COR-L47 (cell line): ENCODE results near the gene KLK6.
"Not testable (repeated sequence)": the region's sequence is repeated elsewhere in the genome, so short reads cannot be mapped to it uniquely, and the experiment has no call there.

Source experiments
- DNase-seq: peaks from one replicate; lab custom pipeline; 2025; lab: John Stamatoyannopoulos, UW

The KLK6 gene

DNA sequence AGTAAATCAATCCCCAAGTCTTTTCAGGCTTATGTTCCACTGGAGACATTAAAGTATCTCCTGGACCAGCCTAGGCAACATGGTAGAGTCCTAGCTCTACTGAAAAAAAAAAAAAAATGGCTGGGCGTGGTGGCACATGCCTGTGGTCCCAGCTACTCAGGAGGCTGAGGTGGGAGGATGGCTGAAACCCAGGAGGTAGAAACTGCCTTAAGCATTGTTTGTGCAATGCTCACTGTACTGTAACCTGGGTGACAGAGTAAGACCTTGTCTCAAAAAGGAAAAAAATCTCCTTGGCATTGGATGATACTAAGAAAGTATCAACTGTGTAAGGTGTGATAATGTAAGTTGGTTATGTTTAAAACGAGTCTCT is 23.3 kb upstream of the KLK6 start:
- no peak for DNase-seq

DNA sequence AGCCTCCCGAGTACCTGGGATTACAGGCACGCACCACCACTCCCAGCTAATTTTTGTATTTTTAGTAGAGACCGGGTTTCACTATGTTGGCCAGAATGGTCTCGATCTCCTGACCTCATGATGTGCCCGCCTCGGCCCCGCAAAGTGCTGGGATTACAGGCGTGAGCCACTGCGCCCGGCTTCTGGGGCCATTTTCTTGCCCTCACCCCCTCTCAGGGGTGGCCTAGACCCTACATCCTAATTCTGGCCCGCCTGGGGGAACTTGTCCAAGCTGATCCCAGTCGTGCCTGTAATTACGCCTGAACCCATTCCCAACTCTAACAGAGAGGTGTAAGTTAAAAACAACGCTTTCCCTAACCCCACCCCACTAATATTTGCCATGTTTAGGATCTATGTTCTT is 15.0 kb upstream of the KLK6 start:
- DNase-seq: not testable (repeated sequence)

DNA sequence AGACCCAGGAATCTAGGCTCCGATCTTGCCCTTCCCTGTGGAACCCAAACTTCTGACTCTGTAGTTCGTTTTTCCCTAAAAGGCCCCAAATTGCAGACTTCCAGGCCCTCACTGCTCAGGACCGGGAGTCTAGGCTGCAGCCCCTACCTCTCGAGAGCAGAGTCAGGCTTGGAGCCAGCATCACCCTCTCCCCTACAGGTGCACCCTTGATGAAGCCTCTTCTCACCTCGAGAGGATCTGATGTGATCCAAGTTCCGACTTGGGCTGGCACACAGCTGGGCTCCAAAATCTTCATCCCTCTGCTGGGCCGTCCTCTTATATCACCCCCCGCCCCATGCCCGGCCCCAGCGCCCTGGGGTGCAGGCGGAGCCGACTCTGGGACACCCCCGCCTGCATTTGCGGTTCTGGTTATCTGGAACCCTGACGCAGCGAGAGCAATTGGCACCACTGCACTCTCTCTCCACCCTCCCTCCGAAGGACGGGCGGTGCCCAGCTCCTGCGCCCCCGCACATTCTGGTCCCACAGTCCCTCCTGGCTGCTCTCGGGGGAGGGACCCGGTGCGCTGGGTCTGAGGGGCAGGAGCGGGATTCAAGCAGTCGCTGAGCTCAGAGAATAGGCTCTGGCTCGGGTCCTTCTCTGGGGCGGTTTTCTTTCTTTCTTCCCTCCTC is 14.4 kb upstream of the KLK6 start, which contains the start of gene KLK7:
Gene KLK7, minus strand, starts transcription at position 293 of the 668 bp plus-strand sequence. CDS start 1,518 bp downstream, outside the sequence.
- DNase-seq: no peak

DNA sequence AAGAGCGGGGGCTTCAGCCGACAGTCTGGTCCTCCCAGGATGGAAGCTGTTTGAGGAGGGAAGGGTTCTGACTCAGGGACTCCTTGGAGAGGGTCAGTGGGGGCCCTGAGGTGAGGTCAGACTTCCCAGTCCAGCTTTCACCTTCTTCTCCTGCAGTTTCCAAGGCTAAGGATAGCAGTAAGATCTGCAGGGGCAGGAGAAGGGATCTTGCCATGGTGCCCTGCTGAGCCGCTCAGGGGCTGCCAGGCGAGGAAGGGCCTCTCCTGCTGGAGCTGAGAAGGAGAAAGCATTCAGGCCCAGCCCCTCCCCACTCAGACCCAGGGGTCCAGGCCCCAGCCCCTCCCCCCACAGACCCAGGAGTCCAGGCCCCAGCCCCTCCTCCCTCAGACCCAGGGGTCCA is 12.8 kb upstream of the KLK6 start:
- DNase-seq: no peak

DNA sequence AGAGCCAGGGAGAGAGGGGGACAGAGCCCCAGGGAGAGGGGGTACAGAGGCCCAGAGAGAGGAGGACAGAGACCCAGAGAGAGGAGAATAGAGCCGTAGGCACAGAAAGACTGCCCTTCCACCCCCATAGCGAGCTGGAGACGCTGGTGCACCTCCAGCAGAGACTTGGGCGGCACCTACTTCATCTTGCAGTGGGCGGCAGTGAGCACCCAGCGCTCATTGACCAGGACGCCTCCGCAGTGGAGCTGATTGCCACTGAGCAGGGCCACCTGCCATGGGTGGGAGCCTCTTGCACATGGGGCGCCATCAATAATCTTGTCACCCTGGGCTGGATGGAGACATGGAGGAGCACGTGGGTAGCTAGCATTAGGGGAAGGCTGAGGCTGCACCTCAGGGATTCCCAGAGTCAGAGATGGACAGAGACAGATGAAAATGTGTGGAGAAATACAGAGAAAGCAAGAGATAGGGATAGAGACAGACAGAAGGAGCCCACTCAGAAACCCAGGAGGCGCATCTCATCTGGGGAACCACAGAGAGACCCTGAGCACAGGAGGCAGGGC is 12.3 kb upstream of the KLK6 start:
- DNase-seq: no peak

DNA sequence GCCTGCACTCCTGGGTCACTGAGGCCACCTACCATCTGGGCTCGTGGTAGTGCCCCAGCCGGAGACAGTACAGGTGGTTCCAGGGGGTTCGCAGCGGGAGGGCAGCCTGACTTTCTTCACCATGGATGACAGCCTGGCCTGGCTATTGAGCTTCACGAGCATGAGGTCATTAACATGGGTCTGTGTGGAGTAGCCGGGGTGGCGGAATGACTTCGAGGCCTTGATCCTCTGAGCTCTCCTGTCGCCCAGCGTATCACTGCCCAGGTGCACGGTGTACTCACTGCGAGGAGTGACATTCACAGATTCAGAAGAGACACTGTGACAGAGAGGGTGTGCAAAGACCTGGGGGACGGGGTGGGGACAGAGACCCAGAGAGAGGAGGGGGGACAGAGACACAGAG is 10.8 kb upstream of the KLK6 start:
- DNase-seq: no peak

DNA sequence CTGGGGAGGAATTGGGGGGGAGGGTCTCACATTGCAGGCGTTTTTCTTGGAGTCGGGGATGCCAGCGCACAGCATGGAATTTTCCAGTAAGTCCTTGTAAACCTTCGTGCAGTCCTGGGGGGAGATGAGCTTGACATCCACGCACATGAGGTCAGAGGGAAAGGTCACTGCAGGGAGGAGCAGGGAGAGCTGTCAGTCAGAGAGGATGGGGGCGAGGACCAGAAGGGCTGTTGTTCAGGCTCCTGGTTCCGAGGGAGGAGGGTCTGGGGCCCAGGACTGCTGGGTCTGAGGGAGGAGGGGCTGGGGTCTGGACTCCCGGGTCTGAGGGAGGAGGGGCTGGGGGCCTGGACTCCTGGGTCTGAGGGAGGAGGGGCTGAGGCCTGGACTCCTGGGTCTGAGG is 10.4 kb upstream of the KLK6 start:
- no peak for DNase-seq

DNA sequence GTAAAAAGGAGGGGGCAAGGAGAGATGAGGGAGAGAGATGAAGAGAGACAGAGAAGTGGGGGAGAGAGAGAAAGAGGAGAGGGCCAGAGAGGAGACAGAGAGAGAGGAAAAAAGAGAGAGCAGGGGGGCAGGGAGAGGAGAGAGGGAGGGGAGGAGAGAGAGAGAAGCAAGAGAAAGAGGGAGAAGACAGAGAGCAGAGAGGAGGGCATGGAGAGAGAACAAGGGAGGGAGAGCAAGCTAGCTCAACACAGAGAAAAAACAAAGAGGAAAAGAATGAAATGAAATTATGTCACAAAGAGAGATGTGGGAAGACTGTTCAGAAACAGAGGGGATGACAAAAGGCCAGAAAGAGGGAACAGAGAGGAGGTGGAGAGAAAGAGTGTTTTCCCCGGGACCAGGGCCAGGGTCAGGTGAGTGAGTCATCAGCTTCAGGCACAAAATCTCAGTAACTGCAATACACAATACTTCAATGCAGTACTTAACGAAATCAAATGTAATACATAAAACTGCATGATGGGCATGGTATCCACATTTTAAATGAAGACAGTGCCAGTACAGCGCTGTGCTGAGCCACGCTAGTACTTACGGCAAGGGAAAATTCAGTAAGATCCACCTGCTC is 9.5 kb upstream of the KLK6 start:
- no peak for DNase-seq

DNA sequence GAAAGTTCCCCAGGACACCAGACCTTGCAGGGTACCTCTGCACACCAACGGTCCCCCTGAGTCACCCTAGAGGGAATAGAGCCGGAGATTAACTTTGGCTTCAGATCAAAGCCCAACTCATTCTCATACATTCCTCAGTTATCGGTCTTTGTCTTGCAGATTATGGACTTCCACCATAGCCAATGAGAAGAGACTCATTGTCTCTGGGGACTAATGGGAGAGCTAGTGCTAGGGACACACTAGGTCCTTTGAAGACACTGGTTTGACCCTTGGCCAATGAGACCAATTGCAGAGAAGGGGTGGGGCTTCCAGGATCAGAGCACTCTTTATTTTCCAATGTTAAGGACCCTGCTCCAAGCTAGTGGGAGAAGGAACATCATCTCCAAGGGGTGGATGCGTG is 8.2 kb upstream of the KLK6 start:
- no peak for DNase-seq

DNA sequence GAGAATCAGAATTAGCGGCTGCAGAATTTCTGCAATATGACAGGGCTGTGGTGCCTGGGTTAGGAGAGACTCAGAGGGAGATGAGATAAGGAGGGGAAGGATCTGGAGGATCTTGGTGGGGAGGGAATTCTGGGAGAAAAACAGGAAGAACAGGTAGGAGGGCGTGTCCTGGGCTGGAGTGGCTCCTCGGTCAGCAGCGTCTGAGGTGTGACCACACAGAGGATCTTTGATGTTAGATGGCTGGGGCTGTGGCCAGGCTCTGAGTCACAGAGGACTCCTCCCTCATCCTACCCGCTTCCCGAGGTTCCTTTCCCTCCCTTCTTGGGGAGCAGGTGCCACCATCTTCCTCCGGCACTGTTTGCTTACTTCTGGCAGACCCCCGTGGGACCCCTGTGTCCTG is 6.4 kb upstream of the KLK6 start:
- no peak for DNase-seq

DNA sequence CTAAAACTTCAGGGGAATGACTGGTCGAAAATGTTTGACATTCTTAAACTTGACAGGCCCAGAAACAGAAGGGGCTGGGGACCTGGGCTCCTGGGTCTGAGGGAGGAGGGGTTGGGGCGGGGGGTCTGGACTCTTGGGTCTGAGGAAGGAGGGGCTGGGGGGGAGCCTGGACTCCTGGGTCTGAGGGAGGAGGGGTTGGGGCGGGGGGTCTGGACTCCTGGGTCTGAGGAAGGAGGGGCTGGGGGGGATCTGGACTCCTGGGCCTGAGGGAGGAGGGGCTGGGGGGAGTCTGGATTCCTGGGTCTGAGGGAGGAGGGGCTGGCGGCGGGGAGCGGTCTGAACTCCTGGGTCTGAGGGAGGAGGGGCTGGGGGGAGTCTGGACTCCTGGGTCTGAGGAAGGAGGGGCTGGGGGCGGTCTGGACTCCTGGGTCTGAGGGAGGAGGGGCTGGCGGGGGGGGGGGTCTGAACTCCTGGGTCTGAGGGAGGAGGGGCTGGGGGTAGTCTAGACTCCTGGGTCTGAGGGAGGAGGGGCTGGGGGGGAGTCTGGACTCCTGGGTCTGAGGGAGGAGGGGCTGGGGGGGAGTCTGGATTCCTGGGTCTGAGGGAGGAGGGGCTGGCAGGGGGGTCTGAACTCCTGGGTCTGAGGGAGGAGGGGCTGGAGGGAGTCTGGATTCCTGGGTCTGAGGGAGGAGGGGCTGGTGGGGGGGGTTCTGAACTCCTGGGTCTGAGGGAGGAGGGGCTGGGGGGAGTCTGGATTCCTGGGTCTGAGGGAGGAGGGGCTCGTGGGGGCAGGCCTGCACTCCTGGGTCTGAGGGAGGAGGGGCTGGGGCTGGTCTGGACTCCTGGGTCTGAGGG is 5.5 kb upstream of the KLK6 start:
- DNase-seq: no peak

DNA sequence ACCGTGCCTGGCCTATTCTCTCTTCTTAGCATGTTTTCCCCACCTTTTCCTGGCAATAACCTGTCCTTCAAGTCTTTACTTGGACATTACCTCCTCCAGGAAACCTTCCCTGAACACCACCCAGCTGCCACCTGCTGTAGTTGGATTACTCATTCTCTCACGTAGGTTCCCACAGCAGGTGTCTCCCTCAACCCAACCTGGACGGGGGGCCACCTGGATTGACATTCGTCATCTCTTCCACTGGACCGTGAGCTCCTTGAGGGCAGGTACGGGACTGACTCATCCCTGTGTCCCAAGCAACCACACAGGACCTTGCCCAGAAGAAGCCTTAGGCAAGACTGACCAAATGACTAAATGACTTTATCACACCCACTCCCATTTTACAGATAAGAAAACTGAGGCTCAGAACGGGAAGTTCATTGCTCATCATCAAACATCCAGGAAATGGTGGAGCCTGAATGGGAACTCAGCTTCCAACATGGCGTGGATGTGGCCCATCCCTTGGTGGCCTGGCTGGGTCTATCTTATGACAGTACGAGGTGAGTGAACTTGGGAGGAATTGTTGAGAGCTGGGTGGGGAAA is 3.5 kb upstream of the KLK6 start:
- no peak for DNase-seq

DNA sequence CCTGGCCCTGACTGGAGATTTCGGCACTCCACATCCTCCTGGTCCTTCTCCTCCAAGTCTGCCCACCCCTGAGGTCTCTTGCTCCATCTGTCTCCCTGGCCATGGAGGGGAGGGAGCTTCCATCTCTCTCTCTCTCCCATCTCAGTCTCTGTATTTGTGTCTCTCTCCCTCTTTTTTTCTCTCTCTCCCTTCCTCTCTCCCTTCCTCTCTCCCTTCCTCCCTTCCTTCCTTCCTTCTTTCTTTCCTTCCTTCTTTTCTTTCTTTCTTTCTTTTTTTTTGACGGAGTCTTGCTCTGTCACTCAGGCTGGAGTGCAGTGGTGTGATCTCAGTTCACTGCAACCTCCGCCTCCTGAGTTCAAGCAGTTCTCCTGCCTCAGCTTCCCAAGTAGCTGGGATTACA is 419 bp upstream of the KLK6 start:
- DNase-seq: not testable (repeated sequence)

DNA sequence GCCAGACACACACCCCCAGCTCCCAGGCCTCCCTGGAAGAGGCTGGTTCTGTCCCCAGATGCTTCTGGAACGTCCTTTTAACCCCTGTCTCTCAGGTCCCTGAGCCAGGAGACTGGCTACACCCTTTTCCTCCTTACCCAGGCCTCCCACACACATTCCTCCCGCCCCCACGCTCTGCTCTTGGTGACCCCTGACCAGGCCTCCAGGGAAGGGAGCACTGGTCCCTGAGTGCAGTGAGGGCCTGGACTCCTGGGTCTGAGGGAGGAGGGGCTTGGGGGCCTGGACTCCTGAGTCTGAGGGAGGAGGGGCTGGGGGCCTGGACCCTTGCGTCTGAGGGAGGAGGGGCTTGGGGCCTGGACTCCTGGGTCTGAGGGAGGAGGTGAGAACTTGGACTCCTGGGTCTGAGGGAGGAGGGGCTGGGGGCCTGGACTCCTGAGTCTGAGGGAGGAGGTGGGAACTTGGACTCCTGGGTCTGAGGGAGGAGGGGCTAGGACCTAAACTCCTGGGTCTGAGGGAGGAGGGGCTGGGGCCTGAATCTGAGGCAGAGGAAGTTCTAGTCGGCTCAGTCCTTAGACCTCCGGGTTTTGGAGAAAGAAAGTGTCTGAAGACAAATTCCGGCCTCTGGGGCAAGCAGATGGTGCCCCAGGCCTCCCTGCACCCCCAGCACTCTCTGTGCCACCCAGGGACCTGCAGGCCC is 527 bp downstream of the KLK6 start:
- DNase-seq: no peak

DNA sequence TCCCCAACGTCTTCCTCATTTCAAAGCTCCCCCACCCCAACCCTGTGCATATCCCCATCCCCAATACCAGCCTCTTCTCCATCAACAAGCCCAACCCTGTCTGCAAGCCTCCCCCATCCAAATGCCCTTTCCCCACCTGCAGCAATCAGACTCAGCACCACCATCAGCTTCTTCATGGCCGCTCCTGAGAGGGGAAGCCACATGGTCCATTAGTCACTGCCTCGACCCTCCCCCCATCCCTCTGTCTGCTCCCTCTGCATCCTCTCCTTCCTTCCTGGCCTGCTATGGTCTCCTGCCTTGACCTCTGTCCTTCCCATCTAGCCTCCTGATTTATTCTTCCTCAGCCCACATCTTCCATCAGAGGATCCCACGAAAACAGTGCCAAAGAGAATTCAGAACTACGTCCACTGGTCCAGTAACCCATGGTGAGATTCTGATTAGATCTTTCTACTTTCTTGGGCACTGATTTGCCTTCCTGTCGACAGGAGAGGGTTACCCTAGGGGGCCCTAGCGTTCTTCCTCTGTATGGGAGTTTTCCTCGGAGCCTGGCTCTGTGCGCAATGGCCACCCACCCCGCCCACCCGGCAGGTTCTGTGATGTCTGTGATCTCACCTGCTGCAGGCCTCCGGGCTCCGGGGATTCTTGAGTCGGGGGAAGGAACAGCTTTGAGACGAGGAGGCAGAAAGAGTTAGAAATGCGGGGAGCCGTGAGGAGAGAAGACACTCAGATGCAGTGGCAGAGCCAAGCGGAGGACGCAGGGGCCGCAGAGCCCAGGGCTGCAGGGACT is 1.3 kb downstream of the KLK6 start:
- DNase-seq: no peak

DNA sequence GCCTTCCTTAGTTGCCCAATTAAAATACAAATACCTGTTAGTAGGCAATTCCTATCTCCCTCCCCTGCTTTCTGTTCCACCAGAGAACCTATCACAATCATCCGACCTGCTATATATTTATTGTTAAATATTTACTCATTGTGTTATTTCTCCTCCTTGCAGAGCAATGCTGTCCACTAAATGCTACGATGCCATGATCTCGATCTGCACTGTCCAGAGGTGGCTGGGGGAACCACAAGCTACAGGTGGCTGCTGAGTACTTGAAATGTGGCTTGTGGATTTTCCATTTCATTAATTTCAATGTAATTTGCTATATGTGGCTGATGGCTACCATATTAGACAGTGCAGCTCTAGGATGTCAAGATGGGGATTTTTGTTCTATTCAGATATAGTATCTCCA is 5.1 kb downstream of the KLK6 start:
- DNase-seq: no peak

DNA sequence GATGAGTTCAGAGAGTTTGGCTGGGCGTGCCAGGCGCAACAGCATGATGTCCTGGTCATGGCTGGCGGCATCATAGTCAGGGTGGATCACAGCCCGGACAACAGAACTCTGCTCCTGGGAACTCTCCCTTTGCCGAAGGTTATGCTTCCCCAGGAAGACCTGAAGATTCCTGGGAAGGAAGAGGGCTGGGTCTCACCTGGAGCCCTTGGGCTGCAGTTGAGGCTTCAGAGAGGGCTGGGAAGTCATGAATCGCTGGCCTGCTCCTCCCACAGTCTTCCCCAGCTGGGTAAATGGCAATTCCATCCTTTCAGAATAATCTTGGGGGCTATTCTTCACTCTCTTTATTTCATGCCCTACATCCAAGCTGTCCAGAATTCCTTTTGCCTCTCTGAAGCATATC is 6.0 kb downstream of the KLK6 start:
- no peak for DNase-seq

DNA sequence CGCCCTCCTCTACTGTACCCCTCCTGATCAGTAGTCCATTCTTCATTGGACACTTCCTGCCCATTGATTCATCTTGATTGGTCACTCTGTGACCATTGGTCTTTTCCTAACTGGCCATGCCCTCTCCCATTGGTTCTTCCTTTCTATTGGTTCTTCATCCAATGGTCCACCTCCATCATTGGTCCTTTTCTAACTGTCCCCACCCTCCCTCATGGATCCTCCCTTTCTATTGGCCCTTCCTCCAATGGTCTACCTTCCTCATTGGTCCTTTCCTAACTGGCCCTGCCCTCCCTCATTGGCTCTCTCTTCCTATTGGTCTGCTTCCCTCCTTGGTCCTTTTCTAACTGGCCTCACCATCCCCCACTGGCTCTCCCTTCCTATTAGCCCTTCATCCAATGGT is 7.1 kb downstream of the KLK6 start:
- no peak for DNase-seq

DNA sequence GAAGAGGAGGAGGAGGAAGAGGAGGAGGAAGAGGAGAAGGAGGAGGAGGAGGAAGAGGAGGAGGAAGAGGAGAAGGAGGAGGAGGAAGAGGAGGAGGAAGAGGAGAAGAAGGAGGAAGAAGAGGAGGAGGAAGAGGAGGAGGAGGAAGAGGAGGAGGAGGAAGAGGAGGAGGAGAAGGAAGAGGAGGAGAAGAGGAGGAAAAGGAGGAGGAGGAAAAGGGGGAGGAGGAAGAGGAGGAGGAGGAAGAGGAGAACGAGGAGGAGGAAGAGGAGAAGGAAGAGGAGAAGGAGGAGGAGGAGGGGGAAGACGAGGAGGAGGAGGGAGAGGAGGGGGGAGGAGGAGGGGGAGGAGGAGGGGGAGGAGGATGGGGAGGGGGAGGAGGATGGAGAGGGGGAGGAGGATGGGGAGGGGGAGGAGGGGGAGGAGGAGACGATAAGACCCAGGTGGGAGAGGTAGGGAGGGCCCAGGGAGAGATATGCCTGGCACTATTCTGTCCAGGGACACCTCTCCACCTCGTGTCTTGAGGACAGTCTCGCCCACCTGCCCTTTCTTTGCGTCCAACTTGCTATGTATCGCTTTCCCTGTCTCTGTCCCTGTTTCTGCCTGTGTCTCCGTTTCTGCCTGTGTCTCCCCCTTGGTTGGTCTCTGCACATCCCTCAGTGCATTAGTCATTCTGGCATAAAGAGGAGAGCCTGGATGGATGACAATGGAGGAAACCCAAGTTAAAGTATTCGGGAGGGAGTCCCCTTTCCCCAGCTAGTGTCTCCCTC is 9.5 kb downstream of the KLK6 start:
- DNase-seq: no peak

DNA sequence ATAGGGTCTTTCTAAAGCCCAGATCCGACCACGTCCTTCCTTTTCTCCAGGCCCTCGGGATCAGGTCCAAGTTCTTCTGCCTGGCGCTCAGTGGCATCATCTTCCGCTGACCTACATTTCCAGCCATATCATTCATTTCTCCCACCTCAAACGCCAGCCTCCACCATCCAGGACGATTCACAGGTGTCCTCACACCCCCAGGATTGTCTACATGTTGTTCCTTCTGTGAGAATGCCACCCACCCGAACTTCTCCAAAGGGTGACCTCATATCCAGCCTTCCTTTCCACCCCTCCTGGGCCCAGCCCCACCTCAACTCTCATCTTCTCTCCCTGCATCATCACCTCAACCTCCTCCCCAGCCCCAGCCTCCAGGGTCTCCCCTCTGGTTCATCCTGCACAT is 11.8 kb downstream of the KLK6 start:
- no peak for DNase-seq
